HuH-7.5 (cell line): Measurements from ENCODE around the gene GAL3ST2.
"Not testable (repeated sequence)": the region's sequence is repeated elsewhere in the genome, so short reads cannot be mapped to it uniquely, and the experiment has no call there.

ENCODE experiments used
- DNase-seq: peaks from one replicate; pipeline ENCODE4 v3.0.0; 2011; ENCODE audit warnings: low spot score

Gene GAL3ST2

GRCh38 chr2:241748468-241749256 is 28.0 kb upstream of the GAL3ST2 start:
- no peak for DNase-seq

GRCh38 chr2:241750076-241750840 is 26.4 kb upstream of the GAL3ST2 start:
- DNase-seq: no peak

GRCh38 chr2:241751152-241751551 is 25.5 kb upstream of the GAL3ST2 start:
- no peak for DNase-seq

GRCh38 chr2:241751776-241752175 is 24.8 kb upstream of the GAL3ST2 start:
- no peak for DNase-seq

GRCh38 chr2:241752253-241752652 is 24.4 kb upstream of the GAL3ST2 start:
- DNase-seq: no peak

- no peak for DNase-seq
These were observed 23.8 kb upstream of the GAL3ST2 start for GRCh38 chr2:241752689-241753276.

GRCh38 chr2:241753493-241753892 is 23.1 kb upstream of the GAL3ST2 start:
- no peak for DNase-seq

- no peak for DNase-seq
These were observed 22.6 kb upstream of the GAL3ST2 start for GRCh38 chr2:241754042-241754441.

- no peak for DNase-seq
These were observed 21.5 kb upstream of the GAL3ST2 start for GRCh38 chr2:241755166-241755565.

GRCh38 chr2:241755777-241756176 is 20.8 kb upstream of the GAL3ST2 start:
- DNase-seq: no peak

GRCh38 chr2:241759067-241759807 is 17.4 kb upstream of the GAL3ST2 start:
- no peak for DNase-seq

- not testable (repeated sequence) for DNase-seq
These were observed 16.7 kb upstream of the GAL3ST2 start for GRCh38 chr2:241759893-241760292.

GRCh38 chr2:241760301-241760771 is 16.3 kb upstream of the GAL3ST2 start:
- DNase-seq: no peak

GRCh38 chr2:241762321-241762932 is 14.2 kb upstream of the GAL3ST2 start:
- no peak for DNase-seq

- peak; percentile 4 for DNase-seq
These were observed 13.7 kb upstream of the GAL3ST2 start for GRCh38 chr2:241762933-241763369.

- DNase-seq: no peak
These were observed 12.9 kb upstream of the GAL3ST2 start for GRCh38 chr2:241763551-241764274.

GRCh38 chr2:241764275-241765241 is 12.1 kb upstream of the GAL3ST2 start:
- peak; percentile 17 for DNase-seq

GRCh38 chr2:241767464-241768250 is 9.0 kb upstream of the GAL3ST2 start:
- peak; percentile 7 for DNase-seq

- no peak for DNase-seq
These were observed 8.3 kb upstream of the GAL3ST2 start for GRCh38 chr2:241768251-241768711.
